GM18867 (cell line): ENCODE data around the gene RXFP2.

Experiments
- ATAC-seq: cut with Tn5 transposase; IDR thresholded peaks from one replicate; pipeline ENCODE4 v1.9.1; 2021; ENCODE audit warnings: mild to moderate bottlenecking, moderate library complexity; ENCODE audit not compliant: unreplicated experiment

RXFP2 gene

GRCh38 chr13:31739226-31739625 is at the start of gene RXFP2:
Gene RXFP2 (plus strand): TSS chr13:31739526. CDS start chr13:31739613, 87 bp downstream.
- ATAC-seq: no peak

- no peak for ATAC-seq
Observed at GRCh38 chr13:31697290-31697689, 42.0 kb upstream of the RXFP2 start.

GRCh38 chr13:31699650-31700049 is 39.7 kb upstream of the RXFP2 start:
- no peak for ATAC-seq

DNA sequence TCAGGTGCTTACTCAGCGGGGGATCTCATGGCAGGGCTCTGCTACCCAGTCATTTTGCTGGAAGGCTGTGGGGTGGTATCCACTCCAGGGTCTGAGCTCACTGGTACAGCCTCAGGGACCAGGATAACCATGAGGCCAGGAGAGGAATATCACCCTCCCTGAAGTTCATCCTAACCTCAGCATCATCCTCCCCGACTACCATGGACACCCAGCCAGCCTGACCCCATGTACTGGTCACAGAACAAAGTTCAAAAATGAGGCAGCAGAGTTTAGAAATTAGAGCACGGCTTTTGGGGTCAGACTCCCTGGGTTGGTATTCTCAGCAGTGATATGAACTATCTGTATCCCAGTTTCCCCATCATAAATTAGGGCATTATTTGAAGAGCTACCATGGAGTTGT is 35.5 kb upstream of the RXFP2 start:
- no peak for ATAC-seq

GRCh38 chr13:31706105-31706504 is 33.2 kb upstream of the RXFP2 start:
- ATAC-seq: no peak

GRCh38 chr13:31717583-31717982 is 21.7 kb upstream of the RXFP2 start:
- no peak for ATAC-seq

DNA sequence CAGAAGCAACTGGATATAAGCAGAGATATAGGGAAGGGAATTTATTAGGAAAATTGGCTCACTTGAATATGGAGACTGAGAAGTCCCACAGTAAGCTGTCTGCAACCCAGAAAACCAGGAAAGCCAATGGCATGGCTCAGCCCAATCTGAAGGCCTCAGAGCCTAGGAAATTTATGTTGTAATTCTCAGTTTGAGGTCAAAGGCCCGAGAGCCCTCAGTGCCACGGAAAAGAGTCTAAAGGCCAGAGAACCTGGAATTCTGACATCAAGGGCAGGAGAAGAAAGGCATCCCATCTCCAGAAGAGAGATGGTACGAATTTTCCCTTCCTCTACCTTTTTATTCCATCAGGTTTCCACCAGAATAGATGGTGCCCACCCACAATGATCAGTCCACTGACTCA is 20.1 kb upstream of the RXFP2 start:
- no peak for ATAC-seq

DNA sequence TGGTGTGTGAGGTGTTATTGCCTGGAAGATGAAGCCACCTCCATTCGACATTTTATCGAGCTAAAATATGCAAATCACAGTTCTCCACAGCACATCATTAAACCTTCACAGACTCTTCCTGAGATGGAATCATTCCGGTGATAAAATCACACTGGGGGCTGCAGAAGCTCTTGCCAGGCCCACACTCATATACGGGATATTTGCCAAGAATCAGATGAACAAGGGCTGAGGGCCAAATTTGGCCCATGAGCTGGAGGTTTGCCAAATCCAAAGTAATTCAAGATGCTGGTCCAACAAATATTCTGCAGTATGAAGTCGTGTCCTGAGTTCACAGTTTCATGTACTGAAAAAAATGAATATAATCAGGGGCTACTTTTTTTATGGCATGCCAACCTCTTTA is 16.7 kb upstream of the RXFP2 start:
- no peak for ATAC-seq

DNA sequence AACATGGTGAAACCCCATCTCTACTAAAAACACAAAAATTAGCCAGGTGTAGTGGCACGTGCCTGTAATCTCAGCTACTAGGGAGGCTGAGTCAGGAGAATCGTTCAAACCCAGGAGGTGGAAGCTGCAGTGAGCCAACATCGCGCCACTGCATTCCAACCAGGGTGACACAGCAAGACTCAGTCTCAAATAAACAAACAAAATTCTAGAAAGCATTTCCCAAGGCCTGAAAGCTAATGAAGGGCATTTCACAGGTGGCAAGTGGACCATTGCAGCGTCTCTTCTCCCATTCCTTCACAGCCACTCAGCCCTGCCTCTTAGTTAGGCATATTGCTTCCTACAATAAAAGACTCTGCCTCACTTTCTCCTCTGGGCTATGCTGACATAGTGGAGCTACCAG is 13.5 kb upstream of the RXFP2 start:
- no peak for ATAC-seq

DNA sequence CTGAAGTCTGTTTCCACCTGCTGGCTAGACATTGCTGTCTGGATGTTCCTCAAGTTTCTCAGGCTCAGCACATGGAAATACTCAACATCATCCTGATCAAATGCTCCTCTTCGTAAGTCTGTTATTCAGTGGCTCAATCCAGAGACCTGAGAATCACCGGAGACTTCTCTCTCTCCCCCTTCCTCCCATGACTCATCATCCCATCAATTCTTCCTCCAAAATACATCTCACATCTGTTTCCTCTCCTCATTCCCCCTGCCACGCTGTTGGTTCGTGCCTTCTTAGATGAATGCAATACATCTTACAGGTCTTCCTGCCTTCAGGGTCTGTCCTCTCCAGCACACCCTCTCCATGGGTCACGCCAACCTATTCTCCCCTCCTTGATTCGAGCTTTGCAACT is 7.4 kb upstream of the RXFP2 start:
- ATAC-seq: no peak

GRCh38 chr13:31733066-31733465 is 6.3 kb upstream of the RXFP2 start:
- no peak for ATAC-seq

DNA sequence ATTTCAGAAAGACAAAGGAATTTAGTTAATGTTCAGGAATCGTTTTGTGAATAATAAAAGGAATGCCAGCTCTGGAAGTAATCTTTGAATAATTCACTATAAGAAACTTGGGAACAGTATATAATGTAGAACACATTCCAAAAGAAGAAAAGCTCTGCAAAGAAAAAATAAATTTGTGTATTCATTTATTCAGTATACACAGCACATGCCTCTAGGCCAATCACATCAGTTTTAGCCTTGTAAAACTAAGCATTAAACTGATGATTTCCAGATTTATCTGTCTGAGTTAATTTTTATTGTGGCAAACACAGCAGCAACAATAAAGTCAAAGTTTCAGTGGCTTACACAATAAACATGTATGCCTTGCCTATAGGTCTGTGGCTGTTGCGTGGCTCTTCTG is 5.7 kb upstream of the RXFP2 start:
- no peak for ATAC-seq

DNA sequence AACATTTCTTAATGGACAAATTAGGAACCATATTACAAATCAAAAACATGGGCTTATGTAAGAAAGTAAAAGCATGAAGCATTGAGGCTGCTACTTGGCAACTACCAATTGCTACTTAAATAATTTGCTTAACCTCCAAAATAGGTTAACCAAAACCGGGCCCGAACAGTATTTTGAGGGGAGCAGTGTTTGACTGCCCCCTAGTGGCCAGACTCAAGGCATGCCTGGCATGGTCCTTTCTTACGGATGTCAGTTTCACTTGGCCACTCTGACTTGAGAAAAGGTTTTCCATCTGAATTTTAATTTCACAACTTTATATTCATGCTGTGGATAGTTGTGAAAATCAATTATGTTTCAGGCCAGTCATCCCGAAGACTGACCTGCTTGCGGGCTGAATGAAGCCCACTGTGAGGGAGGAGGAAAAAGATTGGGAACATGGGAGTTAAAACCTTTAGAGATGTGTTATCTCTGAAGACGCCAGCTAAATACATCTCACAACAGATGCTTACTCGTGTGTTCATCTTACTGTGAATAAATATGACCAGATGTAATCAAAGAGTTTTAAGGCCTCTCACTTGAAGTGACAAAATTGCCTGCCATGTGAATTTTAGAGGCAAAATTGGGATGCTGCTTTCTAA is 2.9 kb downstream of the RXFP2 start:
- ATAC-seq: peak; percentile 98

DNA sequence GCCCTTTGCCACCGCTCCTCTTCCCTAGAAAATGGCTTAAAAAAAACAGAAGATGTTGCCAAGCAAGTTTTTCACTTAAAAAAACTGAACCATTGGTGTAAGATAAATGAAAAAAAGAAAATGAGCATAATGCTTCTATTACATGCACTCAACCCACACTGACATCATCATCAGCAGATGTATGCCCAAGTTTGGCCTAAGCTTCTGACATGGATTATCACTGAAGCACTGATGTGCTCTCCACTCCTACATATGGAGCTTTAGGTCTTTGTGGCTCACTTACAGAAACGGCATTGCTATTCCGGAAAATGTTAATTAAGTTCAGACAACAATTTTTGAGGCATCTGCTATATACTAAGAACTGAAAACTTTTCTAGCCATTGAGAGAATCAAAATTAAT is 8.0 kb downstream of the RXFP2 start:
- no peak for ATAC-seq

DNA sequence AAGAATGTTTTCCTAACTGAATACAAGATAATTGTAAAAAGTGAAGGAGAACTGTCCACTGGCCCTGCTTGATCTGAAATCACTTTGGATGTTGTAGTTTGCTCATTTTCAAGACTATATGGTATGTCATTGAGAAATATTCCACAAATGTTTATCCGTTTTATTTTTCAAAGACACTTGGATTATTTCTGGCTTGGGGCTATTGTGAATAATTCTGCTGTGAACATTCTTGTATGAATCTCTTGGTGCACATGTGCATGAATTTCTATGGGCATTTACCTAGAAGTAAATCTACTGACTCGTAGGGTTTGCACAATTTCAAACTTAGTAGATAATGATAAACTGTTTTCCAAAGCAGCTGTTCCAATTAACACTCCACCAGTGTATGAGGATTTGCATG is 8.6 kb downstream of the RXFP2 start:
- no peak for ATAC-seq

DNA sequence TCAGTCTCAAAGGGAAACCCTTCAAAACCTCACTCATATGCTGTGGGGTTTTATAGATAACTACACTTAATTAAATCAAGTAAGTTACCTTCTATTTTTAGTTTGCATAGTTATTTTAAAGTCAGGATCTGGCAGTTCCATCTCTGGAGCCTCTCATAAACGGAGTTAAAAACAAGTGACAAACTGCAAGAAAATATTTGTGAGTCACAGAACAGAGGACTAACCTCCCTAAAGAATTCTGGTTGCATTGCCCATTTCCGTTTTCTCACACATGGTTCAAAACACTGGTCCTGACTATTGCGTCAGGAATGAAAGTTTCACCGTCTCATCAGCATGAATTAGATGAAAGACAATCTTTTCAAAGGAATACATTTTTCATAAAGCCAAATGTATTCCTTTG is 10.6 kb downstream of the RXFP2 start:
- ATAC-seq: no peak

- no peak for ATAC-seq
Observed at GRCh38 chr13:31755211-31755610, 15.9 kb downstream of the RXFP2 start.

GRCh38 chr13:31755803-31756212 is 16.5 kb downstream of the RXFP2 start:
- ATAC-seq: no peak

- no peak for ATAC-seq
Observed at GRCh38 chr13:31756346-31756745, 17.0 kb downstream of the RXFP2 start.

GRCh38 chr13:31761951-31762350 is 22.6 kb downstream of the RXFP2 start:
- ATAC-seq: no peak

DNA sequence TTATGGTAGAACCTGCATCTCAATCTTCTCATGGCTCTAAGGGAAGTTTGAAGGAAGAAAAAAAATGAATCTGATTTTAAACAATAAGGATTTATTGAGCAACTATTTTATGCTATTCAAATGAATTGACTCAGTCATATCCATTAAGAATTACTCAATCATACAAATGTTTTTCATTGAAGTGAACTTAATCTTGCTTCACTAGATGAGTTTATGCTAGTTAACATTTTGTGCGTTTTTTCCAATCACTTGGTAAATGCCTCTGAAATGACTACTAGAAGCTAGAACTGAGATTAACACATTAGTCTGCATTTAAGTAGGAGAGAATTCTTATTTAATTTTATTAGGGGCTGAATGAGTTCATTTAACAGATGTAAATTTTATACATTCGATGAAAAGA is 25.2 kb downstream of the RXFP2 start:
- no peak for ATAC-seq

DNA sequence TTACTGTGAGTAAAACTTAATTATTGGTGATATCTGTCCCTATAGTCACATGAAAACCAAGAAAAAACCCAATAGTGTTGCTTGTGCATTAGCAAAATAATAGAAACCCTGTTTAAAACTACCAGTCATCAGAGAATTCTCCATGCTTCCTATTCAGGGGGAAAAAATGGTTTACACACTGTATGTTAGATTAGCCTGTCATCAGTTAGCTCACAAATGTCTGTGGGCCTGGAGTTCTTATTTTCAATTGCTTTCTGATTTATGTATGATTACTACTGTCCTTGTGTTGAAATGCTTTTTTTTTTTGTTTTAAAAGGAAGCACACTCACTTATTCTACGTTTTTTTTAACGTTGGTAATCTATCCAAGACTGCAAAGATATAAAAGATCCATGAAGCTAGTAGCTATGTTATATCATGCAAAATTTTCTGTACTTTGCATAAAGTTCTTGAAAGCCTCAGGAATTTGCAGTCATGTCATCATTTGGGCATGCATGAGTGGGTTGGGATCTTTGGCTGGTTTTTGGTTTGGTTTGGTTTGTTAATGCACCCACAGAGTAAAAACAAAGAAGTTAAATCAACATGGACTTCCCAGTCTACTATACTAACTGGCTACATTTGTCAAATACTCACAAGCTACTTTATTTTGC is 25.9 kb downstream of the RXFP2 start:
- ATAC-seq: no peak
